ENCODE results near the gene RBM8A. TPM values are rescaled to one million over a fixed set of nuclear protein-coding genes. Genes with fewer than 3 reads are reported as not detected.

The RBM8A gene
- 305 and 317 TPM in 2 replicates for total RNA-seq (2014; rRNA removed; shearing (Covaris generic))

- peak; percentile 99 for DNase-seq (ENCODE audit: low read depth)
These were observed at the start of gene RBM8A for GRCh38 chr1:145927063-145927886. TSS of gene RBM8A (minus strand) at chr1:145927484. CDS start at chr1:145927426, 58 bp downstream.

DNA sequence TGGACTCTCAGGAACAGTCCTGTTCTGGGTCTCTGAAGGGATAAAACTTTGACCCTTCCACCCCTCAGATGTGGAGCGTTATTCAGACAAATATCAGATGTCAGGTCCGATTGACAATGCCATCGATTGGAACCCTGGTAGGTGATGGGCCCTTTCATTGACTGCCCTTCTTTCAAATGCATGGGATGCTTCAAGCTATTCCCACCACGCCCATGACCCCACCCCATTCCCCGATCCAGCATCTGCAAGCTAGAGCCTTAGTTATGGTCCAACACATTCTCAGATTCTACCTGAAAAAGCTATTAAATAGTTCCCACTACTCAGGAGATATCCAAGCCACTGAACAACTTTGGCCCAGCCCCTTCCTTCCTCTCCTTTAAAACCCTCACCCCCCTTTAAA is 49.7 kb upstream of the RBM8A start:
- no peak for DNase-seq (ENCODE audit: low read depth)

DNA sequence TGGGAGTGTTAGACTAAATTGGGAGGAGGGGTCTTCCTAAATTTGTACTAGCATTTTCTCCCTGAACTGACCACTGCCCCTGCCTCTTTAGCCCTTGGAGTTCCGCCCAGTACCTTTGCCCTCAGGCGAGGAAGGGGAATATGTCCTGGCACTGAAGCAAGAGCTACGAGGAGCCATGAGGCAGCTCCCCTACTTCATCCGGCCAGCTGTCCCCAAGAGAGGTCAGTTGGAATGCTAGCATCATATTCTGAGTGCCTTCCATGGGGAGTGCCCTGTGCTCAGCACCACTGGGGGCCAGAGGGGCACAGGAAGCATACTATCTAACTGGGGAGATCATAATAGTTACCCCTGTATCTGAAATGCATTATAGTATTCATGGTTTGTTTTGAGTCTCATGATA is 47.9 kb upstream of the RBM8A start:
- no peak for DNase-seq (ENCODE audit: low read depth)

GRCh38 chr1:145974721-145975120 is 47.4 kb upstream of the RBM8A start:
- DNase-seq (ENCODE audit: low read depth): no peak

DNA sequence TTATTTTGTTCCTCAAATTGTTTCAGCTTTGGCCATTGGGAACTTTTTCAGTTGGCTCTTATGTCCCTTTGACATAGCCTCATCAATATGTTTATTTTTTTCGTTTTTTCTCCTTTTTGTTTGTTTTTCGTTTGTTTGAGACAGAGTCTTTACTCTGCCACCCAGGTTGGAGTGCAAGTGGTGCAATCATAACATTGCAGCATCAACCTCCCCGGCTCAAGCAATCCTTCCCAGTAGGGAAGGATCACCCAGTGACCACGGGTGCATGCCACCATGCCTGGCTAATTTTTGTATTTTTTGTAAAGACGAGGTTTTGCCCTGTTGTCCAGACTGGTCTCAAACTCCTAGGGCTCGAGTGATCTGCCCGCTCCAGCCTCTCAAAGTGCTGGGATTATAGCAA is 45.3 kb upstream of the RBM8A start:
- no peak for DNase-seq (ENCODE audit: low read depth)

GRCh38 chr1:145967288-145967687 is 40.0 kb upstream of the RBM8A start:
- DNase-seq (ENCODE audit: low read depth): no peak

DNA sequence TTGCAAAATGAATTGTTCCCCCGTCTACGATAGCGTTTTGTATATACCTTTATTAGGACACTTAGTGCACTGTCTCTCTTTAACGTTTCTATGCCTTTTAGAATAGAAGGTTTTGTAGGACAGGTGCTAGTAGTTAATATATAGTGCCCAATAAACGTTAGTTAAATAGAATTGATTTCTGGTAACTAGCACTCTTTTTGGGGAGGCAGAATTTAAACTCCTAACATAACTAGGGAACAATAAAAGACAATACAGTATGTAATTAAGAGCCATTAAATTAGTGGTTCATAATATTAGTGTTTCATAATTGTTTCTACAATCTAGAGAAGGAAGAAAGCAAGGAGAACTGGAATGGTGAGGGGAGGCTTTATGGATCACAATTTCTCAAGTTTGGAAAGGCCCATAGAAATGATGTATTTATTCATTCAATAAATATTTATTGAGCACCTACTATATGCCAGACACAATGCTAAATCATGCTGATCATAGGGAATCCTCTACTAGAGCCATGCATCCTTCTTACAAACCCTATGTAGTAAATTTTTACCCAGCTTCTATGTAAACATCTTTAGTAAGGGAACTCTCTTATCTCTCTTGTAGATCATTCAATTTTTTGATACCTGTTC is 37.9 kb upstream of the RBM8A start:
- no peak for DNase-seq (ENCODE audit: low read depth)

DNA sequence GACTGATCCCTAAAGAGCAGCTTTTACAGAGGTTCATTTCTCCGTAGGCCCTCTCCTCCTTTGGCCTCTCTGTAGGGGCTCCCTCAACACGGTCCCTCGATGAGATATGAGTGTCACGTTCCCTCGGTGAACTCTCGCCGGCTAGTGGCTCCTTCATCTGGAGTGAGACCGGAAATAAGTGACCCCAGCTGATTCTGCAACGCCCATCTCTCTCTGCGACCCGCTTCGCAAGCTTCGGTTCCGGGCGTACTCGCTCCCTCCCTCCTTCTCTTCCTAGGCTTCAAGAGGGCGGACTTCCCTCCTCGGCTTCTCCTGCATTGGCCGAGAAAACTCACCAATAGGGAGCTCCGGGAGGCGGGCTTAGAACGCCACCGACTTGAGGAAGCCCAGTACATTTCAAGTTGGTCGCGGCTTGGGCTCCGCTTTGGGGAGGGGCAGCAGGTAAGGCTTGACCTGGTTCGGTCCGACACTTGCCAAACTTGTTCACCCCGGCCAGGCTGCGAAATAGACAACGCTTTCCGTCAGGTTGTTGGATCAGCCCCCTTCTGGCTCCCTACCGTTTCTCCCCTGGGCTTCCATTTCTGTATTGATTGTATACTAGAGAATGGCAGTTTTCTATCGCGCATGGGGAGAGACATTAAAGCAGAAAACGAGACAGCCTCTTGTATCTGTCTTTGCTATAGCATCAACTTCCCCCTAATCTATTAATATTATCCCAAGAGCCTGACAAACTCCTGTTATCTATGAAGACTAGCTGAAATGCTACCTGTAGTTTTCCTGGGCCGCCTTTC is 37.2 kb upstream of the RBM8A start, which contains the start of the genes ANKRD34A and POLR3GL:
ANKRD34A (minus strand) TSS at position 248 of the 791 bp plus-strand sequence. CDS start 2,816 bp downstream, outside the sequence.
POLR3GL (plus strand) TSS at position 363 of the 791 bp plus-strand sequence. CDS start 10,176 bp downstream, outside the sequence.
- peak; percentile 98 for DNase-seq (ENCODE audit: low read depth)

- peak; percentile 84 for DNase-seq (ENCODE audit: low read depth)
These were observed 36.2 kb upstream of the RBM8A start for GRCh38 chr1:145963265-145964019.

- DNase-seq (ENCODE audit: low read depth): peak; percentile 43
These were observed 35.1 kb upstream of the RBM8A start for GRCh38 chr1:145962157-145963102.

DNA sequence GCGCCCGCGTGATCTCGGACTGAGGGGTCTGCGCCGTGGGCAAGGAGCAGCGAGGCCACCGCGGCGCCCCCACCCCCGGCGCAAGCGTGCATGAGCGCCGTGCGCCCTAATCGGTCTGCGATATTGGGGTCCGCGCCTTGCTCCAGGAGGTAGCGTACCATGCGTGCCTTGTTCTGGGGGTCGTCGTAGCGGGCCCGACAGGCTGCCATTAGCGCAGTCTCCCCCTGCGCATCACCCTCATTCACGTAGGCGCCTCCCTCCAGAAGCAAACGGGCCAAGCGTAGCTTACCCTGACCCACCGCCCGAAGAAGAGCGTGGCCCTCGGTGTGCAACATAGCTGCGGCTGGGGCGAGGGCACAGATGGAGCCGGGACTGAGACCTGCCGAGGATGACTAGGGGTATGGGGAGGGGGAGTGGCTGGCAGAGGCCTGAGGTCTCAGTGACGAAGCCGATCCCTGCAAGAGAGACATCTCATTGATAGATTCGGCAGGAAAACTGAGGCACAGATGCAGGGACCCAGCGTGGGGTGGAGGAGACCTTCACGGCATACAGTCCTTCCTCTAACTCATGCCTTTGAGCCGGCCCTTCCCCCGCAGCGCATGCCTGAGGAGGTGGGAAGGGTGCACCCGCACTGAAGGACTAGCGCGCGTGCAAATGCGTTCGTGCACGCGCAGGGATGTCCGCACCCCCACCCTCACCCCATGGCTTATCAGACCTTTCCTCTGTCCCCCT is 34.3 kb upstream of the RBM8A start:
- DNase-seq (ENCODE audit: low read depth): peak; percentile 42

DNA sequence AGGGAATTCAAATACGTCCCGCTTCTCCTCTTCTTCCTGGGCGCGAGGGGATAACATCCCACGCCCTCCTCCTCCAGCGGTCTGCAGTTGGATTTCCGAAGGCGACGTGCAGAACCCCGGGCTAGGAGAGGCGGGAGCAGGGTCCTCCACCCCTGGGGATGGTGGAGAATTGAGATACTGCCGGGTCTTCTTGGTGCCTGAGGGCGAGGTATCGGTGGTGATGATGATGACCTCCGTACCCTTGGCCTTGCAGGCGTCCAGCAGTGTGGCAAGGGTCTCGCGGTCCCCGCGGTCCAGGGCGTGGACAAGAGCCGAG is 33.8 kb upstream of the RBM8A start:
- DNase-seq (ENCODE audit: low read depth): no peak

GRCh38 chr1:145960468-145961108 is 33.3 kb upstream of the RBM8A start:
- peak; percentile 59 for DNase-seq (ENCODE audit: low read depth)

GRCh38 chr1:145959957-145960467 is 32.7 kb upstream of the RBM8A start:
- no peak for DNase-seq (ENCODE audit: low read depth)

GRCh38 chr1:145959333-145959732 is 32.0 kb upstream of the RBM8A start:
- DNase-seq (ENCODE audit: low read depth): no peak

GRCh38 chr1:145958734-145959133 is 31.4 kb upstream of the RBM8A start:
- no peak for DNase-seq (ENCODE audit: low read depth)

DNA sequence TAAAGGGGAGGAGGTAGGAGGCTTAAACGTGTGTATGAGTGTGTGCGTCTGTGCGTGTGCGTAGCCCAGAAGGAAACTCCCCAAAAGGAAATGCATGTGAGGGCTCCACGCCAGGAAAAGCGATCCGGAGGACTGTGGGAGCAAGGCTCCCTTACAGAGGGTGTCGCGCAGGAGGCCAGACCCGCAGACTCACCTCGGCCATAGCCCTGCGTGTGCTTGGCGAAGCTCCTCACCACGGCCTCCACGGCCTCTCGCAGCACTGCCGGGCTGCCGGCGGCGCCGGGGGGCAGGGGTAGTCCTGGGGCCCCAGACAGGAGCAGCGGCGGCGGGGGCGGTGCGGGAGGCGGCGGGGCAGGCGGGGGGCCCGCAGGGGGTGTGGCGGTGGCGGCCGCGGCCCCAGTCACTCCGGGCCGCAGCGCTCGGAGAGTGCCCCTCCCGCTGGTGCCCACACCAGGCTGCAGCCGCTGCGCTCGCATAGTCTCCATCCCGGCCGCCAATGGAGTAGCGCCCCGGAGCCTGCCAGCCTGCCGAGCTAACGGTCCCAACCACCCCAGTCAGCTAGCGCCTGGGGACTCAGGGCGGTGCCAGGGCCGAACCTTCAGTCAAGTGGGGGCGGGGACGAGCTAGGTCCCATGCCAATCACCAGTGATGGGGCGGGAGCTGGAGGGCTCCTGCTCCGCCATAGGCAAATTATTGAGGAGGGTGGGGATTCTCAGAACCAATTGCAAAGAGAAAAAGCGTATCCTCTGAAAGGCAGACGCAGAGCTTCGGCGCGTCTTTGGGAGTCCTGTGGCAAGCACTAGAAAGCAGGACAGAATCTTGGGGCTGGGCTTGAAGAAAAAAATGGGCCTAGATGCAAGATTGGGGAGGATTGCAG is 30.4 kb upstream of the RBM8A start, which contains the start of gene LIX1L:
LIX1L (minus strand) TSS at position 575 of the 877 bp plus-strand sequence; CDS start at position 485, 90 bp downstream.
- peak; percentile 98 for DNase-seq (ENCODE audit: low read depth)
